Body of pancreas (tissue), 4 donors: ENCODE results near the gene CTSF. TPM values are rescaled to one million over a fixed set of nuclear protein-coding genes. Genes with fewer than 3 reads are reported as not detected.

Experiments used
- ATAC-seq: fragments of 150-250 bp; one replicate; pipeline ENCODE4 v1.9.1; 2016
- DNase-seq, 4 donors: peaks; one replicate each; pipeline ENCODE4 v3.0.0-alpha.2; 2019
- H3K27ac ChIP-seq, 4 donors: fragments of 200-600 bp; sonication (generic); 1 replicate in 3 of 4; 2 replicates in 1 of 4; pipeline versions ENCODE4 v1.5.1 to v1.6.1; 2016 to 2019; ENCODE audit warnings: mild to moderate bottlenecking in 1 of 4, mixed read lengths in 1 of 4, moderate library complexity in 1 of 4
- H3K27me3 ChIP-seq, 2 donors: fragments of 200-600 bp; sonication (generic); one replicate each; pipeline ENCODE4 v1.6.0; 2016; ENCODE audit warnings: mild to moderate bottlenecking in 1 of 2
- H3K36me3 ChIP-seq, 2 donors: fragments of 200-600 bp; sonication (generic); replicated peaks in 1 of 2; 2 replicates each; pipeline ENCODE4 v1.5.1; 2016; ENCODE audit warnings: low read depth in 2 of 2; ENCODE audit not compliant: insufficient read depth in 1 of 2
- H3K4me1 ChIP-seq: fragments of 200-600 bp; sonication (generic); one replicate; pipeline ENCODE4 v1.6.0; 2016
- H3K4me3 ChIP-seq, 2 donors: fragments of 200-600 bp; sonication (generic); 1 replicate in 1 of 2; 2 replicates in 1 of 2; pipeline ENCODE4 v1.5.1; 2016 to 2019
- H3K9me3 ChIP-seq, 3 donors: fragments of 200-600 bp; sonication (generic); 1 replicate in 2 of 3; 2 replicates in 1 of 3; pipeline ENCODE4 v1.5.1; 2016
- POLR2A ChIP-seq, 3 donors: fragments of 450-650 bp; IDR thresholded peaks; one replicate each; pipeline ENCODE4 v1.6.1; 2016; ENCODE audit warnings: antibody characterized with exemption in 3 of 3, mild to moderate bottlenecking in 2 of 3
- WGBS, 2 donors: methylation state at CpG; one replicate each; pipeline ENCODE4 v1.1.5; 2017; 5-methylcytosine and 5-hydroxymethylcytosine counted together
- intact Hi-C: fragments of 100-400 bp; cut with DNase I; formaldehyde crosslinking; loops from one replicate; pipeline ENCODE4 v1.15.1; 2023
- total RNA-seq, 2 donors: library from RNA; depleted of rRNA; stranded (reverse); fragments of >200 nt; gene quantifications; one replicate each; pipeline ENCODE4 v1.1.0, GENCODE V29; 2016
- TF ChIP-seq, protein P1 (sequence below), 7 experiments: fragments of 450-650 bp in 4 of 7; fragments of 200-600 bp in 3 of 7; sonication (generic) in 3 of 7; IDR thresholded peaks; one replicate each; pipeline ENCODE4 v1.5.1; 2016 to 2019; ENCODE audit warnings: antibody characterized with exemption in 7 of 7

The CTSF gene
- total RNA-seq, 2 donors from 2014 or later = 55.8 to 61.3 TPM

DNA sequence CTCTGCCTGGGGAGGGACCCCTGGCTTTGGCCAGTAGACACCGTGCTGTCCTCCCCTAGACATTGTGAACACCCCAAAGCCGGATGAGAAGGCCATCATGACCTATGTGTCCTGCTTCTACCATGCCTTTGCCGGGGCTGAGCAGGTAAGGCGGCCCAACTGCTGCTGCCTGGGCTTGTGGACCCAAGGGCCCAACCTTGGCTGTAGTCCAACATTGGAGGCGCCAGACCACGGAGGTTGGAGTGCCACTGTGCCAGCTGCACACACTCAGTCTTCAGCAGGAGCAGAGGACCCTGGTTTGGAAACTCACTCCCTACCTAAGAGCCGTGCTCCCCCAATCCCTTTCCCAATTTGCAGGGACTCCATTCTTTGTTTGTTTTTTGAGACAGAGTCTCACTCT lies 12.3 kb downstream of the CTSF start:
- no peaks in the 10 kb centered on the region for H3K9me3 ChIP-seq
- peaks cover 9% of the 10 kb centered on the region for H3K4me1 ChIP-seq
- no peak overlapping the region for H3K4me3 ChIP-seq
- DNase-seq (no peak), ATAC-seq (no peak)
- WGBS, 2 donors = 68 to 75% methylated on average over 5 to 7 of the region's 7 CpGs
- no peaks in the 10 kb centered on the region for H3K36me3 ChIP-seq
- no peaks in the 10 kb centered on the region for H3K27me3 ChIP-seq
- no peak for TF ChIP-seq POLR2A (IDR thresholded peaks at IDR 0.05)
- TF ChIP-seq, protein P1, sequence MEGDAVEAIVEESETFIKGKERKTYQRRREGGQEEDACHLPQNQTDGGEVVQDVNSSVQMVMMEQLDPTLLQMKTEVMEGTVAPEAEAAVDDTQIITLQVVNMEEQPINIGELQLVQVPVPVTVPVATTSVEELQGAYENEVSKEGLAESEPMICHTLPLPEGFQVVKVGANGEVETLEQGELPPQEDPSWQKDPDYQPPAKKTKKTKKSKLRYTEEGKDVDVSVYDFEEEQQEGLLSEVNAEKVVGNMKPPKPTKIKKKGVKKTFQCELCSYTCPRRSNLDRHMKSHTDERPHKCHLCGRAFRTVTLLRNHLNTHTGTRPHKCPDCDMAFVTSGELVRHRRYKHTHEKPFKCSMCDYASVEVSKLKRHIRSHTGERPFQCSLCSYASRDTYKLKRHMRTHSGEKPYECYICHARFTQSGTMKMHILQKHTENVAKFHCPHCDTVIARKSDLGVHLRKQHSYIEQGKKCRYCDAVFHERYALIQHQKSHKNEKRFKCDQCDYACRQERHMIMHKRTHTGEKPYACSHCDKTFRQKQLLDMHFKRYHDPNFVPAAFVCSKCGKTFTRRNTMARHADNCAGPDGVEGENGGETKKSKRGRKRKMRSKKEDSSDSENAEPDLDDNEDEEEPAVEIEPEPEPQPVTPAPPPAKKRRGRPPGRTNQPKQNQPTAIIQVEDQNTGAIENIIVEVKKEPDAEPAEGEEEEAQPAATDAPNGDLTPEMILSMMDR (IDR thresholded peaks at IDR 0.05) = no peak
- H3K27ac ChIP-seq = no peak overlapping the region
- intact Hi-C loops = no loop called here

GRCh38 chr11:66555416-66555815 lies 13.0 kb downstream of the CTSF start:
- no peaks in the 10 kb centered on the region for H3K36me3 ChIP-seq
- H3K27me3 ChIP-seq = no peaks in the 10 kb centered on the region
- TF ChIP-seq, protein P1 (IDR thresholded peaks at IDR 0.05) = no peak
- TF ChIP-seq POLR2A (IDR thresholded peaks at IDR 0.05) = no peak
- H3K4me1 ChIP-seq = peaks cover 9% of the 10 kb centered on the region
- ATAC-seq (no peak), DNase-seq (no peak)
- 54 to 74% methylated on average over 3 of the region's 3 CpGs for WGBS, 2 donors
- intact Hi-C loops = no loop called here
- no peaks in the 10 kb centered on the region for H3K9me3 ChIP-seq
- no peak overlapping the region for H3K27ac ChIP-seq
- no peak overlapping the region for H3K4me3 ChIP-seq

DNA sequence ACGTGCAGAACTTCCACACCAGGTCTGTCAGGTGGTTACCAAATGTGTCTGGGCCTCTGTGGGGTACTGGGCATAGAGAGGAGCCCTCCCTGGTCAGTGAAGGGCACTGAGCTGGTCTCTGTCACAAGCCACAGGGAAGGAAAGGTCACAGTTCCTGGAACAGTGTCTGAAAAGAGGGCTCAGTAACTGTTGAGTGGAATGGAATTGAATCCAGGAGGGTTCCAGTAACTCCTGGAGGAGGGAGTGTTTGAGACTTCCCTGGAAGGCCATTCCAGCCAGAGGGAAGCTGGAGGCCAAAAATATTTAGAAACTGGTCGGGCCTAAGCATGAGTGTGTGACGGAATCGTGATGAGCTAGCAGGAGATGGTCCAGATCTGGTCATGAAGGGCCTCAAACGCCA lies 13.8 kb downstream of the CTSF start:
- intact Hi-C loops = no loop called here
- H3K4me1 ChIP-seq = peaks cover 9% of the 10 kb centered on the region
- TF ChIP-seq, protein P1 (IDR thresholded peaks at IDR 0.05) = no peak
- TF ChIP-seq POLR2A (IDR thresholded peaks at IDR 0.05) = no peak
- H3K27ac ChIP-seq = no peak overlapping the region
- WGBS, 2 donors = 69 to 75% methylated on average over 5 of the region's 5 CpGs
- H3K27me3 ChIP-seq = no peaks in the 10 kb centered on the region
- H3K36me3 ChIP-seq = no peaks in the 10 kb centered on the region
- DNase-seq (no peak), ATAC-seq (no peak)
- H3K4me3 ChIP-seq = no peak overlapping the region
- H3K9me3 ChIP-seq = no peaks in the 10 kb centered on the region

DNA sequence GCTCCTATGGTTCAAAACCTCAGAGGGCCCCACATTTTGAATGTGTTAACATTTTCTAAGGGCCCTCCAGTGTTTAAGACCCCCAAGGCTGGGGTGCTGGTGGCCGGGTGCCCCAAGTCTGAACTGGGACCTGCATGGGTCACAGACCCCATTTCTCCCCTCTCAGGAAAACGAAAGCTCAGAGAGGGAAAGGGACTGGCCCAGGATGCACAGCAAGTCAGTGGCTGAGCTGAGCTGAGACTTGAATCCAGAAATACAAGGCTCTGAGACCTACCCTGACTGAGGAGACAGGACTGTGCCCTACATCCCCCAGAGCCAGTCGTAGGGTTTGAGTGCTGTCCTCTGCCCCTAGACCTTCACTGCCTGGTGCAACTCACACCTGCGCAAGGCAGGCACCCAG lies 17.5 kb downstream of the CTSF start:
- Histone ChIP-seq H3K9me3 (no peaks in the 10 kb centered on the region), H3K4me1 (peaks cover 7% of the 10 kb centered on the region), H3K27me3 (no peaks in the 10 kb centered on the region), H3K36me3 (no peaks in the 10 kb centered on the region), H3K4me3 (no peak overlapping the region), H3K27ac (no peak overlapping the region)
- no peak for DNase-seq
- 57 to 78% methylated on average over 3 to 4 of the region's 4 CpGs for WGBS, 2 donors
- TF ChIP-seq POLR2A (IDR thresholded peaks at IDR 0.05) = no peak
- TF ChIP-seq, protein P1 (IDR thresholded peaks at IDR 0.05) = no peak
- no peak for ATAC-seq
- intact Hi-C loops = no loop called here

GRCh38 chr11:66549696-66550095 lies 18.7 kb downstream of the CTSF start:
- Histone ChIP-seq H3K36me3 (no peaks in the 10 kb centered on the region), H3K9me3 (no peaks in the 10 kb centered on the region), H3K4me3 (no peak overlapping the region), H3K27ac (no peak overlapping the region), H3K27me3 (no peaks in the 10 kb centered on the region), H3K4me1 (peaks cover 15% of the 10 kb centered on the region)
- ATAC-seq (no peak), DNase-seq (no peak)
- intact Hi-C loops = no loop called here
- 90 to 91% methylated on average over 3 of the region's 3 CpGs for WGBS, 2 donors
- TF ChIP-seq, protein P1 (IDR thresholded peaks at IDR 0.05) = no peak
- no peak for TF ChIP-seq POLR2A (IDR thresholded peaks at IDR 0.05)
